Measurements from ENCODE around the gene SELP.

Gene SELP

DNA sequence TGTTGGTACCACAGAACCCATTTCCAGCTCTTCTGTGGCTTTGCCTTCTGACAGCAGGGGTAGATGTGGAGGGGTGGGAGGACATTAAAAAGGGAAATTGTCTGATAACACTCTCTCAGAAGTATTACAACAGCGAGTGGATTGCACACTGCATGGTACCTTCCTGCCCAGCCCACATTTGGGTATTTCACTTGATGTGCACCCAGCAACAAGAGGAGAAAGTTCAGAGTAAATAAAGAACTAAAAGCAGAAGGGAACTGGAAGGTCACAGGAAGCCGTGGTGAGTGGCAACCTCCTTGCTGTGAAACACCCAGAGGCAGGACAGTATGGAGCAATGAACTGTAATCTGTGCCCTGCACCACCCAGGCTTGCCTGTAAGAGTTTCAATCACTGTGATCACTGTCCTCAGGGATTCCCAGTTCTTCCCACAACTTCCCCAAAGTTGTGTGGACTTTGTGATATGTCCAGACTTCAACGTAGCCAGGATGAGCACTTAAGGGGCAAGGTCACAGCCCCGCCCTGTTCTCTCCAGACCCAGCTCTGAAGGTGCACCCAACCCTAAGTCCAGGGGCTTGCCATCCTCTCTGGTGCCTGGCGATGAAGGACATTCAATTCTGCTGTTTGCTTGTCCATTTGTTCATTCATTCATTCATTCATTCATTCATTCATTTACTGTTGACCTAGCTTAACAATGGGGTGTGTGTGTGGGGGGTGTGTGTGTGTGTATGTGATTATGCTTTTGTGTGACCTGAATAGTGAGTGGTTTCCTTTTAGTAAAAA is 25.0 kb downstream of the SELP start (continued):
- TF ChIP-seq, protein P1, sequence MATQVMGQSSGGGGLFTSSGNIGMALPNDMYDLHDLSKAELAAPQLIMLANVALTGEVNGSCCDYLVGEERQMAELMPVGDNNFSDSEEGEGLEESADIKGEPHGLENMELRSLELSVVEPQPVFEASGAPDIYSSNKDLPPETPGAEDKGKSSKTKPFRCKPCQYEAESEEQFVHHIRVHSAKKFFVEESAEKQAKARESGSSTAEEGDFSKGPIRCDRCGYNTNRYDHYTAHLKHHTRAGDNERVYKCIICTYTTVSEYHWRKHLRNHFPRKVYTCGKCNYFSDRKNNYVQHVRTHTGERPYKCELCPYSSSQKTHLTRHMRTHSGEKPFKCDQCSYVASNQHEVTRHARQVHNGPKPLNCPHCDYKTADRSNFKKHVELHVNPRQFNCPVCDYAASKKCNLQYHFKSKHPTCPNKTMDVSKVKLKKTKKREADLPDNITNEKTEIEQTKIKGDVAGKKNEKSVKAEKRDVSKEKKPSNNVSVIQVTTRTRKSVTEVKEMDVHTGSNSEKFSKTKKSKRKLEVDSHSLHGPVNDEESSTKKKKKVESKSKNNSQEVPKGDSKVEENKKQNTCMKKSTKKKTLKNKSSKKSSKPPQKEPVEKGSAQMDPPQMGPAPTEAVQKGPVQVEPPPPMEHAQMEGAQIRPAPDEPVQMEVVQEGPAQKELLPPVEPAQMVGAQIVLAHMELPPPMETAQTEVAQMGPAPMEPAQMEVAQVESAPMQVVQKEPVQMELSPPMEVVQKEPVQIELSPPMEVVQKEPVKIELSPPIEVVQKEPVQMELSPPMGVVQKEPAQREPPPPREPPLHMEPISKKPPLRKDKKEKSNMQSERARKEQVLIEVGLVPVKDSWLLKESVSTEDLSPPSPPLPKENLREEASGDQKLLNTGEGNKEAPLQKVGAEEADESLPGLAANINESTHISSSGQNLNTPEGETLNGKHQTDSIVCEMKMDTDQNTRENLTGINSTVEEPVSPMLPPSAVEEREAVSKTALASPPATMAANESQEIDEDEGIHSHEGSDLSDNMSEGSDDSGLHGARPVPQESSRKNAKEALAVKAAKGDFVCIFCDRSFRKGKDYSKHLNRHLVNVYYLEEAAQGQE (tag by site-specific recombination; IDR thresholded peaks at IDR 0.05), result no peak
- TF ChIP-seq, protein P2, sequence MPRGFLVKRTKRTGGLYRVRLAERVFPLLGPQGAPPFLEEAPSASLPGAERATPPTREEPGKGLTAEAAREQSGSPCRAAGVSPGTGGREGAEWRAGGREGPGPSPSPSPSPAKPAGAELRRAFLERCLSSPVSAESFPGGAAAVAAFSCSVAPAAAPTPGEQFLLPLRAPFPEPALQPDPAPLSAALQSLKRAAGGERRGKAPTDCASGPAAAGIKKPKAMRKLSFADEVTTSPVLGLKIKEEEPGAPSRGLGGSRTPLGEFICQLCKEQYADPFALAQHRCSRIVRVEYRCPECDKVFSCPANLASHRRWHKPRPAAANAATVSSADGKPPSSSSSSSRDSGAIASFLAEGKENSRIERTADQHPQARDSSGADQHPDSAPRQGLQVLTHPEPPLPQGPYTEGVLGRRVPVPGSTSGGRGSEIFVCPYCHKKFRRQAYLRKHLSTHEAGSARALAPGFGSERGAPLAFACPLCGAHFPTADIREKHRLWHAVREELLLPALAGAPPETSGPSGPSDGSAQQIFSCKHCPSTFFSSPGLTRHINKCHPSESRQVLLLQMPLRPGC (tag by site-specific recombination; IDR thresholded peaks at IDR 0.05), result no peak
- TF ChIP-seq, protein P3, sequence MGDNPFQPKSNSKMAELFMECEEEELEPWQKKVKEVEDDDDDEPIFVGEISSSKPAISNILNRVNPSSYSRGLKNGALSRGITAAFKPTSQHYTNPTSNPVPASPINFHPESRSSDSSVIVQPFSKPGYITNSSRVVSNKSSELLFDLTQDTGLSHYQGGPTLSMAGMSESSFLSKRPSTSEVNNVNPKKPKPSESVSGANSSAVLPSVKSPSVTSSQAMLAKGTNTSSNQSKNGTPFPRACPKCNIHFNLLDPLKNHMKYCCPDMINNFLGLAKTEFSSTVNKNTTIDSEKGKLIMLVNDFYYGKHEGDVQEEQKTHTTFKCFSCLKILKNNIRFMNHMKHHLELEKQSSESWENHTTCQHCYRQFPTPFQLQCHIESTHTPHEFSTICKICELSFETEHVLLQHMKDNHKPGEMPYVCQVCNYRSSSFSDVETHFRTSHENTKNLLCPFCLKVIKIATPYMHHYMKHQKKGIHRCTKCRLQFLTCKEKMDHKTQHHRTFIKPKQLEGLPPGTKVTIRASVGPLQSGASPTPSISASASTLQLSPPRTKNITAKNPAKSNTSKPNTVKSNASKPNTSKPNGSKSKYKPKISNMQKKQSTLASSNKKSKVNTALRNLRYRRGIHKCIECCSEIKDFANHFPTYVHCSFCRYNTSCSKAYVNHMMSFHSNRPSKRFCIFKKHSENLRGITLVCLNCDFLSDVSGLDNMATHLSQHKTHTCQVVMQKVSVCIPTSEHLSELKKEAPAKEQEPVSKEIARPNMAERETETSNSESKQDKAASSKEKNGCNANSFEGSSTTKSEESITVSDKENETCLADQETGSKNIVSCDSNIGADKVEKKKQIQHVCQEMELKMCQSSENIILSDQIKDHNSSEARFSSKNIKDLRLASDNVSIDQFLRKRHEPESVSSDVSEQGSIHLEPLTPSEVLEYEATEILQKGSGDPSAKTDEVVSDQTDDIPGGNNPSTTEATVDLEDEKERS (tag by site-specific recombination; IDR thresholded peaks at IDR 0.05), result no peak
- TF ChIP-seq KLF10 (tag by site-specific recombination; IDR thresholded peaks at IDR 0.05) (no peak), ZNF843 (tag by site-specific recombination; IDR thresholded peaks at IDR 0.05) (no peak), ZNF416 (tag by site-specific recombination; IDR thresholded peaks at IDR 0.05) (no peak), ZNF610 (tag by site-specific recombination; IDR thresholded peaks at IDR 0.05; ENCODE audit: borderline replicate concordance) (no peak)

DNA sequence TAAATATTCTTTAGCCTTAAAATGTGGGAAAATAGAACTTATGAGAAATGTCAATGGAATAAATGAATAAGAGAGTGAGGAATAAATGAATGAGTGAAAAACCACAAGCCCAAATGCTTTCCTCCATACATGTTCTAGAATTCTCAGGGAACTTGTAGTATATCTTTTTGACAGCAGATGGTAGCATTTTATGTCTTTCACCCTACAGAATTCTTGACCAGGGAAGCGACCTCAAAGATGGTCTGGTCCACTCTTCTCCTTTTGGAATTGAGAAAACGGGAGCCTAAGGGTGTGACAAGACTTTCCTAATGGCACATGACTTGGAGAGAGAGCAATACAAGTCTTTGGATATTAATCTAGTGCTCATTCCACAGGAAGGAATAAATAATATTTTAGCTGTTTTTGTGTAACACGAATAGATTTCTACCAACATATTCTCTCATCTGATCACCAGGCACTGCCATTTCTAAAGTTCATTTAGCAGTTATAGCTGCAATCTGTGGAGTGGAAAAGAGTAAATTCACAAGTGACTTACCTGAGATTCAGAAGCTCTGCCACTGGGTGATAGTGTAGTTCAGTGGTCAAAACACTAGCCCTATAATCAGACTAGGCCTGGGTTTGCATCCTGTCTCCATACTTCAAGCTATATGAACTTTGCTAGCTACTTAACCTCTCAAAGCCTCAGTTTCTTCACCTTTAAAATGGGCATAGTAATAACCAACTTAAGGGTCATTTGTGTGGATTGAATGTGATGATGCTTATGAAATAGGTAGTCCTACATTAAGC is 28.6 kb downstream of the SELP start:
- CTCF ChIA-PET, result interaction anchor here (0.6 to 3.1 kb wide), 30 partner anchors 9 to 988 kb away, joined by 3 to 50 read pairs (median 4); partner anchors contain the start of gene F5
- POLR2A ChIA-PET, result no interaction called here
- Histone ChIP-seq H3K36me3 (ENCODE audit: control insufficient read depth in 2 of 2, insufficient read depth in 1 of 2, low read length in 2 of 2) (no peaks in the 10 kb centered on the region), H3K9me3 (ENCODE audit: control insufficient read depth, insufficient read depth, low read depth, low read length) (no peaks in the 10 kb centered on the region), H3K4me1 (ENCODE audit: control insufficient read depth, insufficient read depth, low read length) (no peaks in the 10 kb centered on the region), H3K4me3 (ENCODE audit: low read depth, low read length) (no peak overlapping the region), H3K27ac (ENCODE audit: extremely low read depth, low read depth, low read length) (no peak overlapping the region)
- TF ChIP-seq ZNF654 (tag by site-specific recombination; IDR thresholded peaks at IDR 0.05; ENCODE audit: low read depth) (peak; percentile 63), YY2 (tag by site-specific recombination; IDR thresholded peaks at IDR 0.05) (no peak), ZNF266 (tag by site-specific recombination; IDR thresholded peaks at IDR 0.05; ENCODE audit: low read depth) (no peak), ZNF335 (tag by site-specific recombination; conservative IDR thresholded peaks at IDR 0.05) (0 out of 2 replicates have a peak, but pooled peaks have one; percentile 20)
- TF ChIP-seq, protein P4, sequence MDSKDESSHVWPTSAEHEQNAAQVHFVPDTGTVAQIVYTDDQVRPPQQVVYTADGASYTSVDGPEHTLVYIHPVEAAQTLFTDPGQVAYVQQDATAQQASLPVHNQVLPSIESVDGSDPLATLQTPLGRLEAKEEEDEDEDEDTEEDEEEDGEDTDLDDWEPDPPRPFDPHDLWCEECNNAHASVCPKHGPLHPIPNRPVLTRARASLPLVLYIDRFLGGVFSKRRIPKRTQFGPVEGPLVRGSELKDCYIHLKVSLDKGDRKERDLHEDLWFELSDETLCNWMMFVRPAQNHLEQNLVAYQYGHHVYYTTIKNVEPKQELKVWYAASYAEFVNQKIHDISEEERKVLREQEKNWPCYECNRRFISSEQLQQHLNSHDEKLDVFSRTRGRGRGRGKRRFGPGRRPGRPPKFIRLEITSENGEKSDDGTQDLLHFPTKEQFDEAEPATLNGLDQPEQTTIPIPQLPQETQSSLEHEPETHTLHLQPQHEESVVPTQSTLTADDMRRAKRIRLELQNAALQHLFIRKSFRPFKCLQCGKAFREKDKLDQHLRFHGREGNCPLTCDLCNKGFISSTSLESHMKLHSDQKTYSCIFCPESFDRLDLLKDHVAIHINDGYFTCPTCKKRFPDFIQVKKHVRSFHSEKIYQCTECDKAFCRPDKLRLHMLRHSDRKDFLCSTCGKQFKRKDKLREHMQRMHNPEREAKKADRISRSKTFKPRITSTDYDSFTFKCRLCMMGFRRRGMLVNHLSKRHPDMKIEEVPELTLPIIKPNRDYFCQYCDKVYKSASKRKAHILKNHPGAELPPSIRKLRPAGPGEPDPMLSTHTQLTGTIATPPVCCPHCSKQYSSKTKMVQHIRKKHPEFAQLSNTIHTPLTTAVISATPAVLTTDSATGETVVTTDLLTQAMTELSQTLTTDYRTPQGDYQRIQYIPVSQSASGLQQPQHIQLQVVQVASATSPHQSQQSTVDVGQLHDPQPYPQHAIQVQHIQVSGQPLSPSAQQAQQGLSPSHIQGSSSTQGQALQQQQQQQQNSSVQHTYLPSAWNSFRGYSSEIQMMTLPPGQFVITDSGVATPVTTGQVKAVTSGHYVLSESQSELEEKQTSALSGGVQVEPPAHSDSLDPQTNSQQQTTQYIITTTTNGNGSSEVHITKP (tag by site-specific recombination; IDR thresholded peaks at IDR 0.05), result peak; percentile 66
- TF ChIP-seq, protein P5, sequence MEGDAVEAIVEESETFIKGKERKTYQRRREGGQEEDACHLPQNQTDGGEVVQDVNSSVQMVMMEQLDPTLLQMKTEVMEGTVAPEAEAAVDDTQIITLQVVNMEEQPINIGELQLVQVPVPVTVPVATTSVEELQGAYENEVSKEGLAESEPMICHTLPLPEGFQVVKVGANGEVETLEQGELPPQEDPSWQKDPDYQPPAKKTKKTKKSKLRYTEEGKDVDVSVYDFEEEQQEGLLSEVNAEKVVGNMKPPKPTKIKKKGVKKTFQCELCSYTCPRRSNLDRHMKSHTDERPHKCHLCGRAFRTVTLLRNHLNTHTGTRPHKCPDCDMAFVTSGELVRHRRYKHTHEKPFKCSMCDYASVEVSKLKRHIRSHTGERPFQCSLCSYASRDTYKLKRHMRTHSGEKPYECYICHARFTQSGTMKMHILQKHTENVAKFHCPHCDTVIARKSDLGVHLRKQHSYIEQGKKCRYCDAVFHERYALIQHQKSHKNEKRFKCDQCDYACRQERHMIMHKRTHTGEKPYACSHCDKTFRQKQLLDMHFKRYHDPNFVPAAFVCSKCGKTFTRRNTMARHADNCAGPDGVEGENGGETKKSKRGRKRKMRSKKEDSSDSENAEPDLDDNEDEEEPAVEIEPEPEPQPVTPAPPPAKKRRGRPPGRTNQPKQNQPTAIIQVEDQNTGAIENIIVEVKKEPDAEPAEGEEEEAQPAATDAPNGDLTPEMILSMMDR (tag by site-specific recombination; IDR thresholded peaks at IDR 0.05), result no peak; the same call in 1 of the 2 replicates
- TF ChIP-seq, protein P6, sequence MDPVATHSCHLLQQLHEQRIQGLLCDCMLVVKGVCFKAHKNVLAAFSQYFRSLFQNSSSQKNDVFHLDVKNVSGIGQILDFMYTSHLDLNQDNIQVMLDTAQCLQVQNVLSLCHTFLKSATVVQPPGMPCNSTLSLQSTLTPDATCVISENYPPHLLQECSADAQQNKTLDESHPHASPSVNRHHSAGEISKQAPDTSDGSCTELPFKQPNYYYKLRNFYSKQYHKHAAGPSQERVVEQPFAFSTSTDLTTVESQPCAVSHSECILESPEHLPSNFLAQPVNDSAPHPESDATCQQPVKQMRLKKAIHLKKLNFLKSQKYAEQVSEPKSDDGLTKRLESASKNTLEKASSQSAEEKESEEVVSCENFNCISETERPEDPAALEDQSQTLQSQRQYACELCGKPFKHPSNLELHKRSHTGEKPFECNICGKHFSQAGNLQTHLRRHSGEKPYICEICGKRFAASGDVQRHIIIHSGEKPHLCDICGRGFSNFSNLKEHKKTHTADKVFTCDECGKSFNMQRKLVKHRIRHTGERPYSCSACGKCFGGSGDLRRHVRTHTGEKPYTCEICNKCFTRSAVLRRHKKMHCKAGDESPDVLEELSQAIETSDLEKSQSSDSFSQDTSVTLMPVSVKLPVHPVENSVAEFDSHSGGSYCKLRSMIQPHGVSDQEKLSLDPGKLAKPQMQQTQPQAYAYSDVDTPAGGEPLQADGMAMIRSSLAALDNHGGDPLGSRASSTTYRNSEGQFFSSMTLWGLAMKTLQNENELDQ (tag by site-specific recombination; IDR thresholded peaks at IDR 0.05; ENCODE audit: low read depth), result no peak

All from HEK293 (cell line).